ENCODE results near the gene RALGPS1.

RALGPS1 gene

DNA sequence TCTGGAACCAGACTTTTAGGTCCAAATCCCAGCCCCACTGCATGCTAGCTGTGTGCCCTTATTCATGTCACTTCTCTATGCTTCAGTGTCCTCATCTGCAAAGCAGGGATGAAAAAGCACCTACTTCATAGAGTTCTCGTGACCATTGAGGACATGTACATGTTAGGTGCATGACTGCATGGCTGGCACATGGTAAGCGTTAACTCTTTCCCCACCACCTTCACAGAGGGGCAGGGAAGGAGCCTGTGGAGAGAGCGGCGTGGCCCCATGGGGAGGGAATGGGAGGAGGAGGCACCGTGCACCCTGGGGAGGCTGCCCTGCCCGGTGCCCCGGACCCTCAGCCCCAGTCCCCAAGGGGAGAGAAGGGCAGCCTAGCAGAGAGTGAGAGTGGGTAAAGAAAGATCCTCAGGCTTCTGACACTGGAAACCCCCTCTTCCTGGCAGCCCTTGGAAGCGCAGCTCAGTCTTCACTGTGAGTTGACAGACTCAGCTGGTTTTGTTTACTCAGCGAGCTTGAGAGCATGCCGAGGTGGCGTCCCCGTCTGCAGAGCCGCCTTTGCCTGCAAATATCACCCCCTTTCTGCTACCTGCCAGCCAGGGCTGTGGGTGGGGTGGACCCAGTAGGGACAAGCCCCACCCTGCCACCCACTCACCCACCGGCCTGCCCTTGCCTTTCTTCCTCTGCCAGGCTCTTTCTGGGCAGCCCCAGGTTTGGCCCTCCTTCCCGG is 218.5 kb downstream of the RALGPS1 start:
- peak in 23 of 42 donors; percentile 25 to 74 (median 56) for DNase-seq
- intact Hi-C loops (cut with DNase I): no loop called here

DNA sequence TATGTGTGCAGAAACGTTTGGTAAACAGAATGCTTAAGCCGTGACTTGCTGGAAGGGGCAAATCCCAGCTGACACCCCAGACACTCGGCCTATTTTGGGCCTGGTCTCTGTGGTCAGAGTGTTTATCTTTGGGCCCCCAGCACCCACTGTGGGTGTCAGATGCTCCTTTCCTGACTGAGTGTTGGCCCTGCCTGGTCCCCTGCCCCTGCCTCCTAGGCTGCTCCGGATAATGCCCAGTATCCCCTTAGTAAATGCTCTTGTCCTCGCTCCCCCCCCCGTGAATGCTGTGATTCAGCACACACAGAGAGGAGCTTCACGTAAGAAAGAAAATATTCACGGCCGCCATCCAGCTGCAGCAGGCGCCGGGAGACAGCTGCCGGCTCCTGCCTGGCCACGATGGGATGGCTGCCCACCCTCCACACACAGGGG is 219.2 kb downstream of the RALGPS1 start:
- peak; percentile 65 to 94 (median 84) for DNase-seq
- intact Hi-C loops (cut with DNase I): no loop called here

DNA sequence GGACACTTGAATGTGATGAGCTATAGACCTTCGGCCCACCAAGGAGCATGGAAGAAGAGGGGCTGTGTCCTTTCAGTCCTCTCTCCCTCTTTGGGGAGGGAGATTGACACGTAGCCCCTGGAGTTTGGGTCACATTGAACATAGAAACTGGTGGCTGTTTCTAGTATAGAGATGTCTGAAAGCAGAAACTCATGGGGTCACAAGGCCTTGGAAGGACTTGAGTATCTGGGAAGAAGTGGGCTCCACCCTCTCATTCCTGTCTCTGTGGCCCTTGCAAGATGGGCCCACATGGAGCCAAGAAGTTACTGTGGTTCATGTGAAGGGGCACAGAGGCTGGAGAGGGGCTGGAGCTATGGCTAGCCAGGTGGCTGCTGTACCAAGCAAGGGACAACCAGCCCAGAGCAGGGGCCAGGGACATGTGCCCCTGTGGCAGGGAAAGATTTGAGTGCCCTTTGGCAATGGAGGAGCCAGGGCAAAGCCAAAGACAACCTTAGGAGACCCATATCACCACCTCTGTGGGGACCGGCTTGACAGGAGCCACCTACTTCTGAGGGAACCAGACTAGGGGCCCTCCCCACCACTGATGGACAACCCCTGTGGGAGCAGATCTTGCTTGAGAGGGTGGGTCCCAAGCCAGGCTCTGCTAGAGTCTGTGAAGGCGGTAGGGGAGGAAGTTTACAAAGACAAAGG is 220.6 kb downstream of the RALGPS1 start:
- intact Hi-C loops (cut with DNase I): no loop called here
- peak in 6 of 42 donors; percentile 1 to 41 (median 18) for DNase-seq

DNA sequence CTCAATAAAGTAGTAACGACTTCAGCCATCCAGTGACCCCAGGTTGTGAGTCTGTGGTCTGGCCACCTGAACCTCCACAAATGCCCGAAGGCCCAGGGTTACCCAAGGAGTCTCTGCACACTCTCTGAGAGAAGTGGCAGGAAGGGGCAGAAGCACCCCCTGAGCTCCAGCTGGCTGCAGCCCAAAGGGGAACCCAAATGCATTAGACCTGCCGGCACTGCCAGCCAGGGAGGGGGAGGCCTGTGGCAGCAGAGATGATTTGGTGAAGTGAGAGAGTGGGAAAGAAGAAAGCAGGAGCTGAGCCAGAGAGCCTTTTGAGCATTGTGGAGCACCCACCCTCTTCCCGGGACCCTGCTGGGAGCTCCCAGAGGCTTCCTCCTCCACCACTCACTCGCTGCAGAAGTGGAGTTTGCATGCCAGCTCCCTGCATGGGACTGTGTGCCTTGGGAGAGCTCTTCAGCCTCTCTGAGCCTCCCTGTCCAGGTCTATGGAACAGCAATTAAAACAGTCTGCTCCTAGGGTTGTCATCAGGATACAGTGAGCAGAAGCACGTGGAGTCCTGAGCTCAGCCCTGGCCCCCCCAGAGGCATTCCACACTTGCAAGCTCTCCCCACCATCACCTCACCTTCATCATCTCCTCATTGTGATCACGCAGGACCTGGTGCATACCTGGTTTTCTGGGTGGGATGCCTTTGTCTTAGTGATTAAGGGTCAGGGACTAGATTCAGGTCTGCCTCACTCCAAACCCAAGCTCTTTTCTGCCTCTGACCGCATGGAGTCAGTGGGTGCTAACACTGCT is 221.7 kb downstream of the RALGPS1 start:
- peak in 7 of 42 donors; percentile 1 to 39 (median 17) for DNase-seq
- intact Hi-C loops (cut with DNase I): no loop called here

DNA sequence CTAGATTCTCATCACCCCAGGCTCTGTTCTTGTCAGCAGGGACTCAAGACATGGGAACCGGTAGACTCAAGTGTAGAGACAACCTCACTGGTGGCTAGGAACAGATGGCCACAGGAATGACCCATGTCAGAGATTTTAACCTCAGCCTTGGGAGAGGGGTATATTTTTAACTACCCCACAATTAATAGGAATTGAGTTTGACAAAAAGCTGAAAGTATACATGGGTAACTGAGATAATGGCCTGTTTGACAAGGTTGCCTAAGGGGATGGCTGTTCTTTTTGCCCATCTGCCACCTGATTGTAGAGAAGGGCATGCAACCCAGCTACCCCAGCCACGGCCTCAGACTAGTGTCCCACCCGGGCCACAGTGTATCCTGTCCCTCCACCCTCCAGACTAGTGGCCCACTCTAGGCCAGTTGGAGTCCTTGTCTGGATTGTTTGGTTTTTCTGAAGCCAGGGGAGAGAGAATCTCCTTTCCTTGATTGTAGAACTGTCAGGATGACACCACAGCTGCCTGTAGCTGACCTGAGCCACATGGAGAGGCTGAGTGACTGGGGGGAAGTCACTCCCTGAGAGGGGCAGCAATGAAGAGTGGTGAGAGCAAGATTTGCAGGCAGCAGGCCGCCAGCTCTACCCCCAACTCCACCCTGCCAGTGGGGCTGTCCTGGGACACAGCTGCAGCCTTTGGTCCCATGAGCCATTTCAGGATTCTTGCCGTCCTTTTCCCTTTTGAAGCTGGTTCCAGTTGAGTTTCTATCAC is 222.5 kb downstream of the RALGPS1 start:
- intact Hi-C loops (cut with DNase I): no loop called here
- peak in 8 of 42 donors; percentile 1 to 40 (median 13) for DNase-seq

DNA sequence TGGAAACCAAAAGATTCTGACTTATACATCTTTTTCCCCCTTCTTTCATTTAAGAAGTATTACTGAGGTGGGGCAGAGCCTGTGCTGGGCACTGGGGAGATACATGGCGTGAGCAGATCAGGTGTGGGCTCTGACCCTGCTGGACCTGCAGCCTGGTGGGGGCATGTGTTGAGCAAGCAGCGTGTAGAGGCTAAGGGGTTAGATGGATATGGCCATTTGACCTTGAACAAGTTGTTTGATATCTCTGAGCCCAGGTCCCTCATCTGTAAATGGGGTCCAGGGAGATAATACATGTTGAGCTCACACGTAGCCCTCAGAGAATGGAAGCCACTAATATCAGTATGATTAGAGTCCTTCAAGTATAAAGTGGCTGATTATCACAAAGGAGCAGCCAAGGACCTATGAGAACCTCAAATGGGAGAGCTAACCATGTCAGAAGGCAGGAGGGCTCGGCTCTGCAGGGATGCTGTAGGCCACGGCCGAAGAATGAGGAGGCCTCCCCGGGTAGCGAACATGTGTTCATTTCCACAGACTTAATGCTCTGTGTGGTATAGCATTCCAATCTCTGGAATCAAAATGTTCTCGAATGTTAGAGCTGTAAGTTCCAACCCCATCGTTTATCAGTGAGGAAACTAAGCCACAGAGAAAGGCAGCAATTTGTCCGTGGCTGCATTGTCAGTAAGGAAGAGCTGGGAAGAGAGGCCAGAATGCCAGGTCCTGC is 223.2 kb downstream of the RALGPS1 start:
- peak in 8 of 42 donors; percentile 1 to 41 (median 15) for DNase-seq
- intact Hi-C loops (cut with DNase I): no loop called here

DNA sequence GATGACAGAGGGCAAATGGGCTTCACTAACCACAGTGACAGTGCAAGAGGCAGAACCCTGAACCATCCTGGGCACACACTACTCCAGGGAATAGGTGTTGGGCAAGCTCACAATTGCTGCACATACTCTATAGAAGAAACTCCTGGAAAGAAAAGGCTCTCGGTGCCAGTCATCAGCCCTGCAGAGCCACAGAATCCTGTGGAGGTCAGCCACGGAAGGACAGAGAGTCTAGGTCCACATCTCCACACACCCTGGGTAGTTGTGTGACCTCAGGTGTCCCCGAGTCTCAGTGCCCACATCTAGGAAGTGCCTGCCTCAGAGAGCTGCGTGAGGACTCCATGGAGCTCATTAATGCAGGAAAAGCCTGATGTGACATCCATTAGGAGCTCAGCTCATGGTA is 223.9 kb downstream of the RALGPS1 start:
- peak in 5 of 42 donors; percentile 1 to 37 (median 15) for DNase-seq
- intact Hi-C loops (cut with DNase I): no loop called here

DNA sequence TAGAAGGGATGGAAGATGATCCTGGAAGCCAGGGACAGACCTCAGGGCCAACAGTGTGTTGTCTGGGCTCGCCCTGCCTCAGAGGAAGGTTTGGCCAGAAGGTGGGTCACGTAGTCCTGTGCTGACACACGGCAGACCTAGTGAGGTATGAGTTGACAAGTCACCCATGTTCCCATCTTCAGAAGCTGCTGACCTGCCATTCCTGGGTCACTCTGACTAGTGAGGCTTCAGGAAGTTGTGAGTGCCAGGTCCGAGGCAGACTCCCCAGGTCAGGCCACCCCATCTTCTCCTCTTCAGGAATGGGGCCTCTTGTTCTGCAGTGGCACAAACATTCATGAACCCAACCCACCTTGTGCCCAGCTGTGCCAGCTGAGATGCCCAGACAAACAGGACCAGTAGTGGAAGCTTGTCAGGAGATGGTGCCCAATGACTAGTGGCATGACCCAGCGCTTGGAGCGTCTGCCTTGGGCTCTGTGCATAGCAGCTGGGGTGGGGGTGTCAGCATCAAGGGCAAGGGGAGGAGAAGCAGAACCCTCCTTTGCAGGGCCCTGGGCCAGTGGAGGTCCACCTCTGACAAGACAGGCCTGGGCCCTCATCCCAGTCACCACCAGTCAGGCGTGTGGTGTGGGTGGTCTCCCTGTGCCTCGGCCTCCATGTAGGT is 224.6 kb downstream of the RALGPS1 start:
- intact Hi-C loops (cut with DNase I): no loop called here
- peak in 7 of 42 donors; percentile 1 to 39 (median 23) for DNase-seq

DNA sequence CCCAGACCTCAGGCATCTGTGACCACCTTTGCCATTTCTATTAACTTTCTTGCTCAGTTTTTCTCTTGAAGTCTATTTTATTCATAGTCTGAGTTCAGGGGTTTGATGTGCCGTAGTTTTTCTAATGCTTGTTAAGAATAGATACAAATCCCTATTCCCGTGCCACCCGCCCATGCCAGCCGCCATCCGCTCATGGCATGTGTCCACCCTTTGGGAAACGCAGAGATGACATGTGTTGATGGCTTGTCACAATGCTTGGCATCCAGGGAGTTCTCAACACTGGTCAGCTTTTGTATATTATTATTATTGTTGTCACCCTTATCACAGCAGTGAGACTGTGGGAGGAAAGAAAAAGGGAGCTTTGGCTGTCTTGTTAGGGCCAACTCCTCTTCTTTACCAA is 225.2 kb downstream of the RALGPS1 start:
- intact Hi-C loops (cut with DNase I): no loop called here
- peak in 9 of 42 donors; percentile 2 to 55 (median 26) for DNase-seq

DNA sequence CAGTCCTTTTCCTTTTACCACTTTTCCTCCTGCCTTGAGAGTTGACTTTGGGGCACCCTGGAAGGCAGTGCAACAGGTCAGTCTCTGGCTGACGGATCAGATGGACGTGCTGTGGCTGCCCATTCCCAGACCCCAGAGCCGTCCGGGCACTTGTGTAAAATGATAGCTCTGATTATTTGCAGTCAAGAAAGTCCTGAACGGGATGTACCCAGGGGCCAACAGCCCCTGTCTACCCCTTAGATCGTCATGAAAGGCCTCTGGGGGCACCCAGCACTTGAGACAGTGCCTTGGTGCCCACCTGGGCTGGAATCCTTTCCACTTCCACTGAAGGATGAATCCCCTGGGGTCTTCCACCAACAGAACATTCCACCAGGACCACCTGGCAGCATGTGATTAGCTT is 225.6 kb downstream of the RALGPS1 start:
- intact Hi-C loops (cut with DNase I): no loop called here
- peak in 6 of 42 donors; percentile 1 to 23 (median 11) for DNase-seq

DNA sequence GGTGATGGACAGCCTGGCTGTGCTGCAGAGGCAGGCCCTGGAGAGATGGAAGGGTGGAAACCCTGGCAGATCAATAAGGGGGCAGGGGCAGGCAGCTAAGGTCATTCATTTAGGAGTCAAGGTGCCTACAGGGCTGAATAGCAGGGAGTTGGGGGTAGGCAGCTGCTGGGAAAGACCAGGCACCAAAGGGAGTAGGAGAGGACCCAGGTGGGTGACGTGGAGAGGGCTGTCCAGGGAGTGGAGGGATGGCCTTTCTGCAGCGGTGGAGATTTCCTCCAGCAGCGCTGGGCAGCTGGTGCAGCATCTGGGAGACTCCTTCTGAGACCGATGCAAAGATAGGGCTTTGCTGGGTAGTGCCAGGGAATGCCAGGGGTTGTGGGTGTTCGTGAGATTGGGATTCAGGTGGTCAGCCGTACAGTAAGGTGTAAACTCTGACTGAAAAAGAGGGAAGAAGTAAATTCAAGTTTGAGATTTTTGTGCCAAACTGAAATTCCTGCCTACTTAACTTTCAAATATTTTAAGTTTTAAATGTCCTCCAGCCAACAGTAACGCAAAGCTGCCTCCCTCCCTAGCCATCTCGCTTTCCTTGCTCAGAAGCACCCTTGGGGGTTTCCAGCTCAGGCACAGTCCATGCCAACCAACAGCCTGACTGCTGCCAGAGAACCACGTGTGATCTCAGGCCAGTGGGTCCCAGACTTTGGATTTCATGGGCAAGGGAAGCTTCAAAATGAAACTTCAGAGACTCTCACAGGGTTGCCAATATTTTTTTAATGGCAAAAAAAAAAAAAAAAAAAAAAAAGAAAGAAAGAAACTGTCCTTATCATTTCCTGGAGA is 226.5 kb downstream of the RALGPS1 start:
- intact Hi-C loops (cut with DNase I): no loop called here
- peak in 10 of 42 donors; percentile 8 to 56 (median 26) for DNase-seq

DNA sequence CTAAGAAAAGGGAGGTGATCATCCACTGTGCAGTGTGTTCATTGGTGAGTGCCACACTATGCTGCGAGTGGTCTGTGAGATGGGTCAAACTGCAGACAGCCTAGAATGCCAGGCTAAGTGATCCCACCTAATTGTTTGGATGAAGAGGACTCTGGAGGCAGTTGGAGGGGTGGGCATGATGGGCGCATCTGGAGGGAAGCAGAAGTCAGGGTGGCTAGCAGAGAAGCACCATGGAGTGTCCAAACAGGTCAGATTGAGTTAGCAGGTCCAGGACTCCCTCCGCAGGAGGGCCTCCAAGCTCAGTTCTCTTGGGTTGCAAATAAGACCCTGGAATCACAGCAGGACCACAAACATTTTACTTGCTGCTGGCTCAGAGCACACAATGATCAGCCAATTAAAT is 227.7 kb downstream of the RALGPS1 start:
- intact Hi-C loops (cut with DNase I): no loop called here
- DNase-seq: peak in 7 of 42 donors; percentile 2 to 34 (median 17)

DNA sequence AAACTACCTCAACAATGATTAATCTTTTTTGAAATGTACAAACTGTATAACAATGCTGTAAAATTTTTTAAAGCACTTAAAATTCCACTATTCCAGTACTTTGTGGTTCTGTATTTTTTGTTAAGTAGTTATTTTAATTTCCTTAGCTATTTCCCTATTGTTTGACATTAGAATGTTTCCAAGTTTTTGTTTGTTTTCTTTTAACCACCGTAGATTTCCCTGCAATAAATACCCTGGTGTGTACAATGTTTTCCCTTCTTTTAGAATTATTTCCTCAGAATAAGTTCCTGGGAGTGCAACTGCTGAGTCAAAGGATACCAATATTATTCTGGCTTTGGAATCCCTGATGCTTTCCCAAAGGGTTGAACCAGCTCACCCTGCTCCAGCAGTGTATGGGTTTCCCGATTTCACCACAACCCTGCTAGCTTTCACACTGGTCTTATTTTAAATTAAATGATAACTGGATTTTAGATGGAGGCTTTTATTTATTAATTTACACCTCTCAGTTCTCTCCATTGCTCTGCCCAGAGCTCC is 228.4 kb downstream of the RALGPS1 start:
- DNase-seq: peak in 1 of 42 donors; percentile 4
- intact Hi-C loops (cut with DNase I): no loop called here

DNA sequence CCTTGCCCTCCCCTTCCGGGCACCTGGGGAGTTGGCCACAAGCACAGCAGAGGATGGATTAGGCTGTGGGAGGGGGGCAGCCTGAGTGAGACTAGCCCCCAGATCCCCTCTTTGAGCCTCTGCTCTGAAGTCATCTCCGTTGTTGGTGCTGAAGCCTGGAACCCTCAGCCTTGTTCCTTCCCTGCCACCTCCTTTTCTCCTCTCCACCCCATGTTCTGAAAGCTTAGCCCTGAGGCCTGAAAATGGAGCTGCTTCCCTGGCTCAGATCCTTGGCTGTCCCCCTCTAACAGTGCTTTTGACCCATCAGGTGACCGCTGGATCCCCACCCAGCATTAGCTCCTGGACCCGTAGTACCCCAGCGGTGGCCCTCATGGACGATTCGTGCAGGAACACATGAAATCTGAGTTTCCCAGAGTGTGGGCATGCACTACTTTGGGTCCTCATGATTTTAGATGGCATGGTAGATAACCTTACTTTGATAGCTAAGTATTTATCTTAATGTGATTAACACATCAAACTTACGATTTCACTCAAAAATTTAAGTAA is 229.4 kb downstream of the RALGPS1 start:
- intact Hi-C loops (cut with DNase I): no loop called here
- DNase-seq: peak in 6 of 42 donors; percentile 0 to 38 (median 10)

DNA sequence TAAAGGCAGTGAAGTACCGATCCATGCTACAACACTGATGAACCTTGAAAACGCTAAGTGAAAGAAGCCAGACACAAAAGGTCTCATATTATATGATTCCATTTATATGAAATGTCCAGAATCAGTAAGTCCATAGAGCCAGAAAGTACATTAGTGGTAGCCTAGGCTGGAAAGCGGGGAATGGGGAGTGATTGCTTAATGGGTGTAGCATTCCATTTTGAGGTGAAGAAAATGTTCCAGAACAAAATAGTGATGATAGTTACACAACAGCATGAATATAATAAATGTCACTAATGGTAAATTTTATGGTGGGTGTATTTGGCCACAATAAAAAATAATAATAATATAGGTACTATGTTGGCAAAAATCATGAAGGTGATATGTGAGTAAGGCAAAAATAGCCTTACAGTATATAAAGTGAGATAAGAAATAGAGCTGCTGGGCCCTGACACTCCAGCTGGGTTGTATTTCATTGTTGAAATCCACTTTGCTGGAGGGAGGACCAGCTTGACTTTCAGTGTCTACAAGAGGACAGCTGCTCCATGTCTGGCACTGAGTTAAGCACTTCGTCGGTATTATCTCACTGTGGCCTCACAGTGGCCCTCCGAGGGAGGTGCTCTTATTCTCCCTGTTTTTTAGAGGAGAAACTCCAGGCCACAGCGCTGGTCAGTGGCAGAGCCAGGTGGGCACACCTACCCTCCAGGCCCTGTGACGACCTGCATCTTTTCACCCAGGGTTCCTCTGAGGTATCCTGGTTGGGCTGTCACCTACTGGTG is 230.3 kb downstream of the RALGPS1 start:
- intact Hi-C loops (cut with DNase I): no loop called here
- DNase-seq: peak in 8 of 42 donors; percentile 9 to 60 (median 36)
